Activated effector memory CD4-positive, alpha-beta T cell treated with Interleukin-2 at 50 U/mL for 16 hours (primary cell): ENCODE results near the gene INPP5J.
A peak's percentile ranks its signal among the peaks of the same experiment; 100 is the strongest.
"Not testable (repeated sequence)": the region's sequence is repeated elsewhere in the genome, so short reads cannot be mapped to it uniquely, and the experiment has no call there.

ENCODE experiments used
- DNase-seq: peaks from one replicate; pipeline ENCODE4 v3.0.0-alpha.2; 2020

Gene INPP5J, protein sequence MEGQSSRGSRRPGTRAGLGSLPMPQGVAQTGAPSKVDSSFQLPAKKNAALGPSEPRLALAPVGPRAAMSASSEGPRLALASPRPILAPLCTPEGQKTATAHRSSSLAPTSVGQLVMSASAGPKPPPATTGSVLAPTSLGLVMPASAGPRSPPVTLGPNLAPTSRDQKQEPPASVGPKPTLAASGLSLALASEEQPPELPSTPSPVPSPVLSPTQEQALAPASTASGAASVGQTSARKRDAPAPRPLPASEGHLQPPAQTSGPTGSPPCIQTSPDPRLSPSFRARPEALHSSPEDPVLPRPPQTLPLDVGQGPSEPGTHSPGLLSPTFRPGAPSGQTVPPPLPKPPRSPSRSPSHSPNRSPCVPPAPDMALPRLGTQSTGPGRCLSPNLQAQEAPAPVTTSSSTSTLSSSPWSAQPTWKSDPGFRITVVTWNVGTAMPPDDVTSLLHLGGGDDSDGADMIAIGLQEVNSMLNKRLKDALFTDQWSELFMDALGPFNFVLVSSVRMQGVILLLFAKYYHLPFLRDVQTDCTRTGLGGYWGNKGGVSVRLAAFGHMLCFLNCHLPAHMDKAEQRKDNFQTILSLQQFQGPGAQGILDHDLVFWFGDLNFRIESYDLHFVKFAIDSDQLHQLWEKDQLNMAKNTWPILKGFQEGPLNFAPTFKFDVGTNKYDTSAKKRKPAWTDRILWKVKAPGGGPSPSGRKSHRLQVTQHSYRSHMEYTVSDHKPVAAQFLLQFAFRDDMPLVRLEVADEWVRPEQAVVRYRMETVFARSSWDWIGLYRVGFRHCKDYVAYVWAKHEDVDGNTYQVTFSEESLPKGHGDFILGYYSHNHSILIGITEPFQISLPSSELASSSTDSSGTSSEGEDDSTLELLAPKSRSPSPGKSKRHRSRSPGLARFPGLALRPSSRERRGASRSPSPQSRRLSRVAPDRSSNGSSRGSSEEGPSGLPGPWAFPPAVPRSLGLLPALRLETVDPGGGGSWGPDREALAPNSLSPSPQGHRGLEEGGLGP

DNA sequence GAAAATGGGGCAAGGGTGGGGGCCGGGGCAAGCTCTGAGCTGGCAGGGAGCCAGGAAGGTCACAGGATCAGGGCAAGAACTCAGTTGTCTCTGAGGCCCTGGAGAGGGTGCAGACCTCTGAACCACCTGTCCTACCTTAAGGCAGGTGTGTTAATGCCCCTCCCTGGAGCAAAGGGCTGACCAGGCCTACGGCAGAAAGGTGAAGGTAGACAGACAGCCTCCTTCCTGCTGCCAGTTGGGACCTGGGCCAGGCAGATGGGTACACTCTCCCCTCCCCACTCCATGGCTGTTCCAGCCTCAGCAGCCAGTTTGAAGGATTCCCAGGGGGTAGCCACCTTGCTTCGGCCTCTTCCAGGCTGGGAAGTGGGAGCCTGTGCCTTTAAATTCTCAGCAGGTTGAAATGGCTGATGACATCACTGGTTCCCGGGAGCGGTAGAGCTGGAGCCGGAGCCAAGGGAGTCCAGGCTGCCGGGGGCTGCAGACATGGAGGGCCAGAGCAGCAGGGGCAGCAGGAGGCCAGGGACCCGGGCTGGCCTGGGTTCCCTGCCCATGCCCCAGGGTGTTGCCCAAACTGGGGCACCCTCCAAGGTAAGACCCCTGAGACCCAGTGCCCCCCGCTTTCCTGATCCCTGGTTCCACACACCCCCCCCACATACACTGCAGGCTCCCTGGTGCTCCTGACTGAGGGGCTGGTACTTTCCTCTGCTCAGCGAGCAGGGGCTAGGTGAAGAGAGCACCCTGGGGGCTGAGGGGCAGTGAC is at the start of gene INPP5J:
INPP5J (plus strand) TSS at position 435 of the 760 bp plus-strand sequence; CDS start at position 484, 49 bp downstream.
- no peak for DNase-seq

DNA sequence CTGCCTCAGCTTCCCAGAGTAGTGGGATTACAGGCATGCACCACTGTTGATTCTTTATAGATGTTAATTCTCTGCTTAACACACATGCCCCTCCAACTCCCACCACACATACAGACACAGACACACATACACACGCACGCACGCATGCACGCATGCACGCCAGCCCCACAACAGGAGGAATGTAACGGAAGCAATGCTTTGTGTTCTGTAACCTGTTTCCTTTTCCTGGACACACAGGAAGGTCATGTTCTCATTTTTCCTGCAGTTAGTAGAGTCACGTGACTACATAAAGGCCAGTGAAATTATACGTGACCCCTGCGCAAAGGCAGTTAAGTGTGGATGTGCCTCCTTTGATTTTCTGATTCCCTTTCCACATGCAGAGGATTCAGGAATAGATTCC is 49.6 kb upstream of the INPP5J start:
- not testable (repeated sequence) for DNase-seq

DNA sequence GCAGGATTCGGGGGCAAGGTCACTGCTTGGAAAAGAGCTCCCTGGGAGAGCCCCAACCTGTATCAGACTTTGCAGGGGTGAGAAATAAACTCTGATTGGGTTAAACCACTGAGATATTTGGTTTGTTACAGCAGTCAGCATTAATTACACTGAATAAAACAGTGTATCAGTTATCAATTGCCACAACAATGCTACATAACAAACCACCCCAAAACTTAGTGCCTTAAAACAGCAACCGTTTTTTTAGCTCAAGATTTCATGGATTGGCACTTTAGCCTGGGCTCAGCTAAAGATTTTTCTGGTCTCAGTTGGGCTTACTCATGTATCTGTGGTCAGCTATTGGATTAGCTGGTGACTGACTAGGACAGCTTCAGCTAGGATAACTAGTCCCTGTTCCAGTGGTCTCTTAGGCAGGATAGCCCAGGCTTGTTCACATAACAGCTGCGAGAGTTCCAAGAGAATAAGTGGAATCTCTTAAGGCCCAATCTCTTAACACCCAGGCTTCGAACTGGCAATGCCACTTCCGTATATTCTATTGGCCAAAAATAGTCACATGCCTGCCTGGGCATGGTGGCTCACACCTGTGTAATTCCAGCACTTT is 49.1 kb upstream of the INPP5J start:
- not testable (repeated sequence) for DNase-seq

DNA sequence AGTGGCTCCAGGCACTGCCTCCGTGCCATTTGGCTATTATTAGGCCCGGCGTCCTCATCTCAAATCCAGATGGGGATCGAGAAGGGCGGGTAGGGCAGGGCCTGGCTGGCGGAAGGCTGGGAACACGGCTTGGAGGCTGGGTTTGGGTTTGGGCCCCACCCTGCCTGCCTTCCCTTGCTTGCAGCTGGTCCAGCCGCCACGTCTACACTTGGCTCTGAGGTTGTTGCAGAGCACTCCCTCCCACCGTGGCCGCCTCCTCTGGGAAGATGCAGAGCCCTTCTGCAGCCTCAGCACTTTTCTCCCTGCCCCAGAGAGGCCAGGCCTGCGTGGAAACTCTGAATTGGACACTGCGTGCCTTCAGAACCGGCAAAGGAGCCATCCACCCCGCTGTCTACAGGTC is 46.8 kb upstream of the INPP5J start:
- no peak for DNase-seq

DNA sequence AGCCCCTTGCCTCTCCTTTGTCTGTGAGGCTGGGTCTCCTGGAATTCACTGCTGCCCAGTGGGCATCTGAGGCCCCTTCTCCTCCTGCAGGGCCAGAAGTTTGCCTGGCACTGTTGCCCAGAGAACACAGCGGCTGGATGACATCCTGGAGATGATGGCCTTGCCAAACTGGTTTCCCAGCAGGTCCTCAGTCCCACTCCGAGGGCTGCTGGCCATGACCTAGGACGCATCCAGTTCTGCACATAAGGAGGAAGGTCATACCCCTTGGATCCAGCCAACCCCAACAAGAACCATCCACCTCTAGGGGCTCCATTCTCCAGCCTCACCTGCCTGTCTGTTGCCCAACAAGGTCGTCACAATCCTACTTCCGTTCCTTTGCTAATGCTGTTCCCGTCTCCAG is 45.1 kb upstream of the INPP5J start:
- DNase-seq = no peak

DNA sequence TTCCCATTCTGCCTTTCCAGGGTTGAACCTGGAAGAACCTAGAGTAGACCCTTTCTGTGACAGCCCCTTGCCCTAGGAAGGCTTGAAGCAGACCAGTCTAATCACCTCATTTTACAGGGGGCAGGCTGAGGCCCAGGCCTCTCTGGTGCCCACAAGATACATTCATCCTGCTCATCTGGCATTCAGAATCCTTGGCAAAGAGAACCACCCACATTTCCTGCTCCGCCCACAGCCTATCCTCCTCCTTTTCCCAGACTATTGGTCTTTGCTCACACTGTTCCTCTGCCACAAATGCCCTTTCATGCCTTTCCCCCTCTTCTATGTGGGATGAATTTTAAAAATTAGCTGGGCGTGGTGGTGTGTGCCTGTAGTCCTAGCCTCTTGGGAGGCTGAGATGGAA is 44.4 kb upstream of the INPP5J start:
- DNase-seq = not testable (repeated sequence)

DNA sequence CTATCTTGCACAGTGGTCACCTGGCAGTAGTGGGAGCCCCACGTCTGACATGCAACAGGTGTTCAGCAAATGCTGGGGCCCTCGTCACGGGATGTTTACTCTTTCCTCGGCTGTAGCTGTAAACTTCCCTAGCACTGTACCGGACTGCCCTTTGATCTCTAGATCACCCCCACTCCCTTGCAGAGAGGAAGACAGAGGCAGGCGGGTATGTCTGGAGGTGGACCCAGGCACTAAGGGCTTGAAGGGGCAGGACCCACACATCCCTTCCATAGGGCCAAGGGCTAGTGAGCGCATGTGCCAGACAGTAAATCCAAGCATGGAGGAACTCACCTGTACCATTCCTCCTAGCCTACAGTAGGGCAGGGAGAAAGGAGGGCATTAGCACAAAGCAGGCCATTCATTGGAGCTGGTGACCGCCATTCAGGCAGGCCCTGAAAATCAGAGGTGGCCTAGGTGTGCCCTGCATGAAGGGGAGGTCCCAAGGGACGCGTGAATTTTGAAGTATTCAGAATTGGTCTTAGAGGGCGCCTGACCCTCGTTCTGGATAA is 43.6 kb upstream of the INPP5J start:
- DNase-seq = no peak

DNA sequence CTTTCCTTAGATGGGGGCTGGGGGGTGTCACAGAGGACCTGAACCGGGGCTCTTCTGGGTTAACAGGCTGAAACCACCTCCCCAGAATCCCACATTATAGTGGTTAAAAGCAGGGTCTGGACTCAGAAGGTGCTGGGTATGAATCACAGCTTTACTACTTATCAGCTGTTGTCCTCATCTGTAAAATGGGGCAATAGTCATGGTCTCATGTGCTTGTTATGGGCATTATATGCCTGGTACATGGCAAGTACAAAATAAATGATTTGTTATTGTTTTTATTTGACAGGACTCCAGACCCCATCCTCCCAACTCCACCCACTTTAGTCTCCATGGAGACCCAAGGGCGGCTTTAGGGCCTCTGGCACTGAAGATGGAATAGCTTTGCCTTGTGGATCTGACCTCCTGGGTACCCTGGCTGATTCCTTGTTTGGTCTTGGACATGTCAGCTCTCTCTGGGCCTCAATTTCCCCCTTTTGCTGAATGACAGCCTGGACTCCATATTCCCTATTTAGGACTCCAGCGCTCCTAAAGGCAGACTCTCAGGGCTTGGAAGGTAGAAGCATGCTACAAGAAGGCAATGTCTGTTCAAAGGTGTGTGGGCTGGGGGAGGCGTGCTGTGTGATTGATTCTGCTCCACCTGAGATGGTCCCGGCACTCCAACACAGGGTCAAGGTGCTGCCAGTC is 42.5 kb upstream of the INPP5J start:
- DNase-seq = no peak

DNA sequence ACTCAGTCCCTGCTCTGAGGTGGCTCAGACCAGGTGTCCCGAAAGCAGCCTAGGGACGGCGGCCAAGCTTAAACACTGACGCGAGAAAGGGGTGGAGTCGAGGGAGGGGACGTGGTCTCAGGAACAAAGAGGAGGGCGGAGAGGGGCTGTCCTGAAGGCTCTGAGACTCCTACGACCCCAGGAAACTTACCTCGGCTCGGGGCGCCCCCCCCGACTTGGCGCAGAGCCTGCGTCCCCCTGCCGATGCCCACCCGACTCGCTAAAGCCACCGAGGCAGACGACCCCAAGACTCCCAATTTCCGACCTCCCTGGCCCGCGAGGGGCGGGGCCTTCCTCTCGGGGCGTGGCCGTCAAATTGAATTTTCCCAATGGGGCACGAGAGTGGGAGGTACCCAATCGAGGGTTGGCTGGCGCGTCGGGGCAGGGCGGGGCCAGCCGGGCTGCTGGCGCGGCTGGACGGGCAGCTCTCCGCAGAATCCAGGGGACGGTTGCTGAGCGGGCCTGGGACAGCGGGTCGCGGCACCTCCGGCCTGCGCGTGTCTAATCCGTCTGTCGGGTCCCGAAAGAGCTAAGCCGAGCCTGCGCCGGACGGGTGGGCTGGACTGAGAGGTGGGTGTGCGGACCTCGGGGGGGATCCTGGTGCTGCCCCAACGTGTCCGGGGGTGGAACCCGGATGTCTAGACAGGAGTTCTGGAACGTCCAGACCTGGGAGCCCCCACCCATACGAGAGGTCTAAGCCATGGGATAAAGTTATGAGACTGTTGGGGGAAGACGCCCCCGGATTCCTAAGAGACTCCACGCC is 41.7 kb upstream of the INPP5J start, which contains the start of gene SMTN:
SMTN (plus strand) TSS at position 471 of the 802 bp plus-strand sequence. CDS start 1,941 bp downstream, outside the sequence.
- peak; percentile 83 for DNase-seq

DNA sequence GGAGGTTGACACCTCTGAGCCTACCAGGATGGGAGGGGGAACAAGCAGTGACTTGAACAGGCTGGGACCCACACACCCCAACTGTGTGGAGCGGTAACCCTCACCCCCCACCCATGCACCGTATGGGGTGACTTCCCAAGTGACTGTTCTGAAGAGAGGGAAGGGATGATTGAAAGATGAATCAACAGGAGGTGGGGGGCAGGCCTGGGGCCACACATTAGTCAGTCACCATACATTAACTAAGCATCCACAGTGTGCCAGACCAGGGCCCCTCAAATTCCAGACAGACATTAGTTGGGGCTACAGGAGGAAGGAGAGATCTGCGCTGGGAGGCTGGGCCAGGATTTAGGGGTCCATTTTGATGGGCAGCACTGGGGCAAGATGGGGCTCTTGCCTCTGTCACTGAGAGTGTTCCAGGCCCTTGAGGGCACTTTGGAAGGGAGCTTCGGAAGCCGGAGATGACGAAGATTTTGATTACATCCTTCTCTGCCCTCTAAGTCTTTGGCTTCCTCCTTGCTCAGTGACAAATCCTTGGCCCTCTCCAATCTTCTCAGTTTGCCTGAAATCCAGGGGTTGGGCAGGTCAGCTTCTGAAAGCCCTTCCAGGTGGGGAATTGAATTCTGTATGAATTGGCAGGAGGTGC is 40.7 kb upstream of the INPP5J start:
- DNase-seq = no peak

DNA sequence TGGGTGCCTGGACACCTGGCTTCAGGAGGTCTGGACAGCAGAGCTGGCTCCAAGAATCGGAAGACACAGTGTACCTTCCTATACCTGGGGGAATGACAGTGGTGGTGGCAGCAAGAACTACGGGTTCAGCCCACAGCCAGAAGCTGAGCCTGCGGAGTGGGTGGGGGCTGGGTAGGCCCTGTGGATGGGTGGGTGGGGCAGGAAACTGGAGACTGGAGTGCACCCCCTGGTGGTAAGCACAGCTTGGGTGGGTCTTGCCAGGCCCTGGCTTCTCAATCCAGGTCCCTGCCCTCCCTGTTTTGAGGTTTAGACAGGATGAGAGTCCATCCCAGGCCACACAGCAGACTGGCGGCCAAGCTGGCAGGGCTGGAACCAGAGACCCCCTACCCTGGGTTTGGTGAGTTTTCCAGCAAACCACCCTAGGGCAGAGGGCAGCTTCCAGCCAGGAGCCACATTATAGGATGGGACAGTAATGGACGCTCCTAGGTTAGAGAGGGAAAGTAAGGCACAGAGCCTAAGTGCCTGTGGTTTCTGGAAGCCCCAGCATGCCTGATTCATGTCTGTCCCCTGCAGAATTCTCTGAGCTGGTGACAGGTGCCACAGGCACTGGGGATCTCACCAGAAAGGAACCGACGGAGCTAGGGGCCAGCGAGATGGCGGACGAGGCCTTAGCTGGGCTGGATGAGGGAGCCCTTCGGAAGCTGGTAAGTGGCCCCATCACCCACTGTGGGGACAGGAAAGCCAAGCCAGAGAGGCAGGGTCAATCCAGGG is 40.0 kb upstream of the INPP5J start:
- peak; percentile 11 for DNase-seq

DNA sequence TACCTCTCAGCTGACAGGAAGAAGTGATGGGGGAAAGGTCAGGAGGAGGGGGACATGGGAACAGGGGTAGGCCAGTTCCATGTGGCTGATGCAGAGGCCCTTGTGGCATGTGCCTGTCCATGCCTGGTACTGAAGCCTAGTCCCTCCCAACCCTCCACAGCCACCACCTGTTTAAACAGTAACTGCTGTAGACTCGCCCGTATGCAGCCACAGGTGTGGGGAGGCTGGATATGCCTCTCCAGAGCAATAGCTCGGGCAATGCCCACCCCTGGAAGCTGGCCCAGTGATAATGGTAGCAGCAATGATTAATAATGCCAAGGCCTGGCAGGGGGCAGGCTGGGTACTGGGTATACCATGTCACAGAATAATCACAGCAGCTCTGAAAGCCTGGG is 39.4 kb upstream of the INPP5J start:
- no peak for DNase-seq

DNA sequence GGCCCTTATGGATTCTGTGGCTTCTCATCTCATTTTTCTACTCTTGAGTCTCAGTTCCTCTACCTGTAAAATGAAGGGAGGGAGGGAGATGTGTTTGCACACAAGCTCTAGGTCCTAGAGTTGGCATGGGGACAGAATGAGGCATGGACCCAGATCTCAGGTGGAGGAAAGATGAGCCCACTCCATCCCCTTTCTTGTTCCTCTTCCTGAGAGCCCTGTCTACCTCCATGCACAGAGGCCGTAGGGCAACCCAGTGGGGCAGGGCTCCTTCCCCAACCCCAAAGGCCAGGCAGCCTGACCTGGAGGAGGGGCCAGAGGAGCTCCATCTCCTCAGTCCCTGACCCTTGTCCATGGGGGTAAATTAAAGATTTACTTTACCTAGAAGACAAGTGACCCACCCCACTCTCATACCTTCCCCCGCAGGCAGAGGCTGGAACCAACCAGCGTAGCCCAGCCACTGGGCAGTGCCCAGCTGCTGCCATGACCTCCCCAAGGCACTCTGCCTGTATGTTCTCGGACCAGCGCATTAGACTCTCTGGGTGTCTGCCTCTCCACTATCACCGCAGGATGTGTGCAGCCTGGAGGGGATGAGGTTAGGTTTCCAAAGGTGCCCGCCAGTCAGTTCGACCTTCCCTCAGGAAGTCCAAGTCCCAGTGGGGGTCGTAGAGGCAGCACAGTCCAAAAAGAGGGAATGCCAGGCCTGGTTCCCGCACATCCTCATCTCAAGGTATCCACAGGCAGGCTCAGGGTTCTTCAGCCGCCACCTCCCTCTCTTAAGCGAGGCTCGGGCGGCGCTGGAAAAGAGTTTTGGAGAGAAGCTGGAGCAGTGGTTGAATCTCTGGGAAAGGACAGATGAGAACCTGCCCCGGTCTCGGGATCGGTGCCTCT is 38.6 kb upstream of the INPP5J start:
- DNase-seq = no peak

DNA sequence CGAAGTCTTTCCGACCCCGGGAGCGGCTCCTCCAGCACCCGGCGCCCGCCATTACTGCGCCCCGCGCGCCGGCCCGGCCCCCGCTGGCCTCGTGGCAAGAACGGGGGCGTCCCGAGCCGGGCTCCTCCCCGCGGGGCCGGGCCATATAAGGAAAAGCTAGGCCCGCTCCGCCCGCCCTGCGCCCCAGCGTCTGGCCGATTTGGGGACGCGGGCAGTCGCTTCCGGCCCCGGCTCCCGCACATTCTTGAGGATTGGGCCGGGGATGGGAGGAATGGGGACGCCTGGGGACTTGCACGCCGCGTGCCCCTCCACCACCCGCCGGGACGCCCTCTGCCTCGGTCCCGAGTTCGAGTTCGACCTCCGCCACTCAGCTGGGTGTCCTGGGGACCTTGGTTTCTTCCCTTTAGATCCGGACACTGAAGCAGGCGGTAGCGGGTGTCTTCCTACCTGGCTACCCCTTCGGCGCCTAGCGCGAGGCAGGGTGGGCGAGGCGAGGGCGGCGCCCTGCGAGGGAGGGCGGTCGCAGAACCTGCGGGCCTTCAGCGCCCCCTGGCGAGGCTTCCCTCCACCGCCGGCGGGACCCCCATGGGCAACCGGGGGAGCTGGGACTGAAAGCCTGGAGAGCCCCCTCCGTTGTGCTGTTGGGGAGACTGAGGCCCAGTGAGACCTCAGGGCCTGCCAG is 37.8 kb upstream of the INPP5J start:
- peak; percentile 78 for DNase-seq

DNA sequence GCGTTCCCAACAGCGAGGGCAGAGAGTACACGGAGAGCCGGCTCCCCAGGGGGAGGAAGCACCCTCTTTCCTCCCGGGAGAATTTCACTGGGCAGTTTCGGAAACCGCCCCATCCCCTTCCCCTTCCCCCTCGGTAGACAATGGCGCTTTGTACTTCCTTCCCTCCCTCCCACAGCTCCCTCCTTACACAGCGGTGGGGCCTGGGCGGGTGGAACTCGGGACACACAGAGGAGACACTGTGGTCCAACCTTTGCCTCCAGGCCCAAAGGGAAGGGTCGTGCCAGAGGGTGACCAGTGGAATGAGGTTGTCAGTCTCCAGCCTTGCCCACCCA is 37.3 kb upstream of the INPP5J start:
- DNase-seq = no peak

DNA sequence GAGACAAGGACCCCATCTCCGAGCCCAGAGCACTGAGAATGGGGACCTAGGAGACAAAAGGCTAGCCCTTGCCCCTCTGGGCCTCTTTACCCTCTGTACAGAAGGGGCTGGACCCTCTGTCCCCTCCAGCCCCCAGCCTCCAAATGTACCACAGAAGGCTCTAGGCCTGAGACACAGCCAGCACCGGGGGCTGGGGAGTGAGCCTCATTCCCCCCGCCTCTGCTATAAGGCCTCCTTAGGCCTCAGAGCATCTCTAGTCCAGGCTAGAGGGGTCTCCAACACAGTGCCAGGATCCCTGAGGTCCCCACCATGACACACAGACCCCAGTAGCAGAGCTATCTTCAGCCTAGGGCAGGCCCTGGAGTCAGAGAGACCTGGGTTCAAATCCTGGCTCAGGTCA is 36.8 kb upstream of the INPP5J start:
- no peak for DNase-seq

DNA sequence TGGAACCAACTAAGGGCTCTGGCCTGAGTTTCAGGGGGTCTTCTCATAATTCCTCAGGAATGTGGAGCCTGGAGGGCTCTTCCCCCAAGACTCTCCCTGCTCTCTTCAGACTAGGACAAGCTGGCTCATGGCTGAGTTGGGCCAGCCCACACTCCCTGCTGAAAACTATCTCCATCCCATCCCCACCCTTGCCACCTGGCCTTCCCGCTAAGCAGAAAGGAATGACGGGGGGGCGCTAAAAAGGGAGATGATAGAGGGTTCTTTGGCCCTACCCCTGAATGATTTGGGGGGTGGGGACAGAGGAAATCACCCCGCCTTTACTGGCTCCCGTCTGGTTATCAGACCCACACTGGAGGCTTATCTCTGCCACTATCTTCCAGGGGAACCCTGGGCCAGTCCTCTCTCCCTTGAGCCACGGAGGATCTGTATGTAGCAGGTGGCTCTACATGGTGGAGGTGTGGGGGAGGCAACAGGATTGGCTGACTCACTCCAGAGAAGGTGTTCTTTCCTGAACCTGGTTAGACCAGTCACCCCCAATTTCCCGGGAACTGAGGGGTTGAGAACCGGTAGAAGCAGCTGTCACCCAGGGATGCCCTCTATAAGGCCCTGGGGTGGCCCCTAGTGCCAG is 35.9 kb upstream of the INPP5J start:
- no peak for DNase-seq
